CD14-positive monocyte (primary cell): Measurements from ENCODE around the gene SLC17A7. TPM values are rescaled to one million over a fixed set of nuclear protein-coding genes. Genes with fewer than 3 reads are reported as not detected.

Source experiments
- DNase-seq, 3 donors: peaks; one replicate each; pipeline ENCODE4 v3.0.0-alpha.2; 2011 to 2022
- H2AFZ ChIP-seq: 2 replicates; pipeline ENCODE4 v1.6.0; 2012; ENCODE audit warnings: mild to moderate bottlenecking, low read depth, low read length, inconsistent platforms; ENCODE audit not compliant: insufficient read depth, poor library complexity, severe bottlenecking
- H3K27ac ChIP-seq, 2 donors: 1 replicate in 1 of 2; 2 replicates in 1 of 2; pipeline ENCODE4 v1.5.1; 2012 to 2013; ENCODE audit warnings: low read length in 2 of 2, control low read depth in 1 of 2, inconsistent platforms in 1 of 2, low read depth in 1 of 2, mild to moderate bottlenecking in 1 of 2
- H3K27me3 ChIP-seq, 2 donors: one replicate each; pipeline versions ENCODE4 v1.6.0 to v1.6.1; 2011 to 2013; ENCODE audit warnings: low read length in 2 of 2; ENCODE audit not compliant: control insufficient read depth in 2 of 2, insufficient read depth in 2 of 2
- H3K36me3 ChIP-seq, 2 donors: replicated peaks in 1 of 2; 1 replicate in 1 of 2; 2 replicates in 1 of 2; pipeline versions ENCODE4 v1.5.1 to v1.6.1; 2012 to 2013; ENCODE audit warnings: low read length in 2 of 2, control low read depth in 1 of 2, inconsistent platforms in 1 of 2, mild to moderate bottlenecking in 1 of 2; ENCODE audit not compliant: insufficient read depth in 2 of 2, control insufficient read depth in 1 of 2
- H3K4me1 ChIP-seq, 2 donors: 1 replicate in 1 of 2; 2 replicates in 1 of 2; pipeline versions ENCODE4 v1.5.1 to v1.6.1; 2012 to 2013; ENCODE audit warnings: low read length in 2 of 2, control low read depth in 1 of 2, inconsistent platforms in 1 of 2, mild to moderate bottlenecking in 1 of 2, moderate library complexity in 1 of 2; ENCODE audit not compliant: insufficient read depth in 2 of 2, control insufficient read depth in 1 of 2
- H3K4me2 ChIP-seq: replicated peaks from 2 replicates; pipeline ENCODE3; 2012; ENCODE audit warnings: low read length, moderate library complexity, mild to moderate bottlenecking; ENCODE audit not compliant: poor library complexity, severe bottlenecking; ENCODE audit errors: extremely low read depth
- H3K4me3 ChIP-seq, 3 experiments: fragments of 200-600 bp in 1 of 3; sonication (generic) in 1 of 3; replicated peaks in 1 of 3; 1 replicate in 2 of 3; 2 replicates in 1 of 3; pipeline ENCODE4 v1.5.1; 2011 to 2013; ENCODE audit warnings: low read length in 3 of 3, mild to moderate bottlenecking in 3 of 3, control low read depth in 2 of 3, low read depth in 2 of 3, inconsistent platforms in 1 of 3, moderate library complexity in 1 of 3
- H3K79me2 ChIP-seq: 2 replicates; pipeline ENCODE4 v1.6.0; 2012; ENCODE audit warnings: mild to moderate bottlenecking, control low read depth, inconsistent platforms, low read length, moderate library complexity; ENCODE audit not compliant: insufficient read depth
- H3K9ac ChIP-seq: 2 replicates; pipeline ENCODE4 v1.6.0; 2017; ENCODE audit warnings: low read length, mild to moderate bottlenecking; ENCODE audit not compliant: insufficient read depth, poor library complexity, severe bottlenecking
- H3K9me3 ChIP-seq, 2 donors: replicated peaks in 1 of 2; 1 replicate in 1 of 2; 2 replicates in 1 of 2; pipeline versions ENCODE4 v1.5.1 to v1.6.1; 2012 to 2013; ENCODE audit warnings: low read length in 2 of 2, control low read depth in 1 of 2; ENCODE audit not compliant: control insufficient read depth in 1 of 2, insufficient read depth in 1 of 2
- H4K20me1 ChIP-seq: 2 replicates; pipeline ENCODE4 v1.6.0; 2012; ENCODE audit warnings: mild to moderate bottlenecking, low read length, control low read depth, moderate library complexity; ENCODE audit not compliant: insufficient read depth
- H3K27ac Mint-ChIP-seq, 7 donors: one replicate each; pipeline ENCODE4 v1.8.0; 2020; ENCODE audit warnings: mild to moderate bottlenecking in 7 of 7, mixed read lengths in 7 of 7, moderate library complexity in 6 of 7, inconsistent platforms in 2 of 7
- H3K27me3 Mint-ChIP-seq, 3 donors: one replicate each; pipeline ENCODE4 v1.8.0; 2021 to 2022; ENCODE audit warnings: low read depth in 3 of 3, mild to moderate bottlenecking in 3 of 3, mixed read lengths in 3 of 3, moderate library complexity in 3 of 3, inconsistent platforms in 1 of 3
- H3K36me3 Mint-ChIP-seq, 2 donors: one replicate each; pipeline ENCODE4 v1.8.0; 2020; ENCODE audit warnings: mixed read lengths in 2 of 2, inconsistent platforms in 1 of 2, mild to moderate bottlenecking in 1 of 2
- H3K4me1 Mint-ChIP-seq: one replicate; pipeline ENCODE4 v1.8.0; 2020; ENCODE audit warnings: mild to moderate bottlenecking, mixed read lengths
- H3K4me3 Mint-ChIP-seq, 2 donors: one replicate each; pipeline ENCODE4 v1.8.0; 2020; ENCODE audit warnings: mild to moderate bottlenecking in 2 of 2, mixed read lengths in 2 of 2, moderate library complexity in 1 of 2
- H3K9me3 Mint-ChIP-seq, 7 donors: one replicate each; pipeline ENCODE4 v1.8.0; 2020 to 2022; ENCODE audit warnings: mixed read lengths in 7 of 7, mild to moderate bottlenecking in 6 of 7, moderate library complexity in 6 of 7, inconsistent platforms in 2 of 7
- CTCF ChIP-seq: fragments of 200-600 bp; IDR thresholded peaks from one replicate; pipeline ENCODE4 v1.8.0; 2022; ENCODE audit warnings: antibody characterized with exemption, mild to moderate bottlenecking
- WGBS: methylation state at CpG from one replicate; pipeline ENCODE4 v1.1.5; 2013; ENCODE audit warnings: missing lambda C conversion rate; ENCODE audit not compliant: insufficient coverage; 5-methylcytosine and 5-hydroxymethylcytosine counted together
- intact Hi-C, 2 donors: fragments of 100-400 bp; cut with micrococcal nuclease; formaldehyde crosslinking; loops; one replicate each; pipeline versions ENCODE4 v1.15.0 to v1.15.1; 2023
- polyA plus RNA-seq, 3 donors: library from polyadenylated mRNA; depleted of rRNA in 1 of 3; unstranded in 2 of 3; stranded (reverse) in 1 of 3; fragments of 300-500 nt in 2 of 3; fragments of >200 nt in 1 of 3; fragmentation: Illumina TruSeq in 2 of 3; gene quantifications; 1 replicate in 2 of 3; 2 replicates in 1 of 3; pipeline ENCODE4 v1.2.3, GENCODE V29; 2012 to 2021

The SLC17A7 gene
- polyA plus RNA-seq, 3 donors: 0.04 to 0.09 TPM; not detected in 1

- Histone ChIP-seq H3K4me2 (no peak overlapping the region), H3K27ac (no peak overlapping the region), H4K20me1 (peaks cover 4% of the 10 kb centered on the region), H3K9ac (no peak overlapping the region), H2AFZ (no peak overlapping the region), H3K36me3 (peaks cover 23 to 33% of the 10 kb centered on the region in 2 donors), H3K27me3 (no peaks in the 10 kb centered on the region), H3K4me1 (peaks cover 19 to 27% of the 10 kb centered on the region in 2 donors), H3K4me3 (no peak overlapping the region), H3K9me3 (no peaks in the 10 kb centered on the region), H3K79me2 (peaks cover 32% of the 10 kb centered on the region)
- DNase-seq: no peak
- Mint-ChIP-seq H3K27me3 (peaks cover 0 to 5% (median 0%) of the 10 kb centered on the region in 3 donors), H3K36me3 (peaks cover 31 to 47% of the 10 kb centered on the region in 2 donors), H3K4me1 (peaks cover 16% of the 10 kb centered on the region), H3K27ac (peak overlapping the region in 1 of 7 donors; percentile 34), H3K9me3 (peaks cover 0 to 2% (median 0%) of the 10 kb centered on the region in 7 donors), H3K4me3 (no peak overlapping the region)
- 100% methylated on average over 1 of the region's 5 CpGs for WGBS
- no peak for TF ChIP-seq CTCF
- intact Hi-C loops: loop anchor here in 1 of 2 donors (10.0 kb wide), 1 partner anchor 372 kb away; the partner anchor contains the start of gene SNRNP70
Observed at GRCh38 chr19:49456326-49456725, 15.0 kb upstream of the SLC17A7 start.

GRCh38 chr19:49455773-49456172 is 14.4 kb upstream of the SLC17A7 start:
- no peak overlapping the region for H3K4me3 ChIP-seq
- no peak for TF ChIP-seq CTCF
- DNase-seq: no peak
- H3K4me1 ChIP-seq: peaks cover 25 to 32% of the 10 kb centered on the region in 2 donors
- peaks cover 0 to 5% (median 0%) of the 10 kb centered on the region in 3 donors for H3K27me3 Mint-ChIP-seq
- no peak overlapping the region for H3K27ac ChIP-seq
- 91% methylated on average over 1 of the region's 5 CpGs for WGBS
- no peak overlapping the region for H3K9ac ChIP-seq
- H2AFZ ChIP-seq: no peak overlapping the region
- peaks cover 4% of the 10 kb centered on the region for H4K20me1 ChIP-seq
- no peaks in the 10 kb centered on the region for H3K27me3 ChIP-seq
- H3K4me2 ChIP-seq: no peak overlapping the region
- peaks cover 22 to 32% of the 10 kb centered on the region in 2 donors for H3K36me3 ChIP-seq
- no peak overlapping the region for H3K27ac Mint-ChIP-seq
- peaks cover 0 to 2% (median 0%) of the 10 kb centered on the region in 7 donors for H3K9me3 Mint-ChIP-seq
- H3K4me3 Mint-ChIP-seq: no peak overlapping the region
- no peaks in the 10 kb centered on the region for H3K9me3 ChIP-seq
- H3K4me1 Mint-ChIP-seq: peaks cover 20% of the 10 kb centered on the region
- H3K79me2 ChIP-seq: peaks cover 37% of the 10 kb centered on the region
- intact Hi-C loops: loop anchor here in 1 of 2 donors (10.0 kb wide), 1 partner anchor 371 kb away; the partner anchor contains the start of gene SNRNP70
- H3K36me3 Mint-ChIP-seq: peaks cover 30 to 44% of the 10 kb centered on the region in 2 donors
